HG02970 (cell line): ENCODE data around the gene STK11.

Experiments
- ATAC-seq: cut with Tn5 transposase; IDR thresholded peaks from one replicate; pipeline ENCODE4 v1.9.1; 2021; ENCODE audit warnings: mild to moderate bottlenecking, moderate library complexity, moderate number of reproducible peaks; ENCODE audit not compliant: unreplicated experiment, low FRiP score

STK11 gene

GRCh38 chr19:1223018-1223855 is 17.7 kb downstream of the STK11 start:
- no peak for ATAC-seq

- no peak for ATAC-seq
Observed at GRCh38 chr19:1224047-1224825, 18.7 kb downstream of the STK11 start.

- no peak for ATAC-seq
Observed at GRCh38 chr19:1224847-1225246, 19.3 kb downstream of the STK11 start.

GRCh38 chr19:1225440-1226226 is 20.1 kb downstream of the STK11 start:
- ATAC-seq: no peak

GRCh38 chr19:1226227-1226518 is 20.6 kb downstream of the STK11 start:
- ATAC-seq: no peak

- no peak for ATAC-seq
Observed at GRCh38 chr19:1226522-1227303, 21.1 kb downstream of the STK11 start.

- ATAC-seq: no peak
Observed at GRCh38 chr19:1227304-1228054, 21.9 kb downstream of the STK11 start.

- no peak for ATAC-seq
Observed at GRCh38 chr19:1228161-1228957, 22.8 kb downstream of the STK11 start.

GRCh38 chr19:1229056-1229923 is 23.7 kb downstream of the STK11 start:
- ATAC-seq: no peak

GRCh38 chr19:1229924-1230782 is 24.6 kb downstream of the STK11 start:
- no peak for ATAC-seq

- no peak for ATAC-seq
Observed at GRCh38 chr19:1230783-1231489, 25.4 kb downstream of the STK11 start.

GRCh38 chr19:1231729-1232637 is 26.4 kb downstream of the STK11 start:
- ATAC-seq: no peak

GRCh38 chr19:1232652-1233072 is 27.1 kb downstream of the STK11 start:
- no peak for ATAC-seq

GRCh38 chr19:1233115-1233667 is 27.6 kb downstream of the STK11 start:
- ATAC-seq: no peak
